KMS-11 (cell line): ENCODE measurements around the gene GYG2.
"Not testable (repeated sequence)": the region's sequence is repeated elsewhere in the genome, so short reads cannot be mapped to it uniquely, and the experiment has no call there.

Source experiments
- H2AFZ ChIP-seq: fragments of 200-600 bp; sonication (generic); 2 replicates; pipeline ENCODE4 v1.6.1; 2016; ENCODE audit warnings: antibody characterized with exemption, mixed run types, low read depth
- H3K27ac ChIP-seq: fragments of 200-600 bp; sonication (generic); 2 replicates; pipeline ENCODE4 v1.6.1; 2016; ENCODE audit warnings: mild to moderate bottlenecking, mixed run types
- H3K27me3 ChIP-seq: fragments of 200-600 bp; sonication (generic); 2 replicates; pipeline ENCODE4 v1.6.1; 2017; ENCODE audit warnings: mild to moderate bottlenecking, low read depth, mixed run types, moderate library complexity; ENCODE audit not compliant: insufficient read depth
- H3K36me3 ChIP-seq: fragments of 200-600 bp; sonication (generic); 2 replicates; pipeline ENCODE4 v1.6.1; 2017; ENCODE audit warnings: mild to moderate bottlenecking, mixed run types; ENCODE audit not compliant: insufficient read depth
- H3K4me1 ChIP-seq: fragments of 200-600 bp; sonication (generic); 2 replicates; pipeline ENCODE4 v1.6.1; 2016; ENCODE audit warnings: mild to moderate bottlenecking, low read depth, mixed run types; ENCODE audit not compliant: poor library complexity, severe bottlenecking
- H3K4me2 ChIP-seq: fragments of 200-600 bp; sonication (generic); 2 replicates; pipeline ENCODE4 v1.7.0; 2016; ENCODE audit warnings: mild to moderate bottlenecking, mixed run types
- H3K4me3 ChIP-seq: fragments of 200-600 bp; sonication (generic); IDR thresholded peaks from 2 replicates; pipeline ENCODE4 v1.6.1; 2017; ENCODE audit warnings: low read depth, low read length, mixed read lengths; ENCODE audit not compliant: insufficient read depth
- H3K79me2 ChIP-seq: fragments of 200-600 bp; sonication (generic); 2 replicates; pipeline ENCODE4 v1.6.1; 2016; ENCODE audit warnings: low read depth, mixed run types; ENCODE audit not compliant: insufficient read depth
- H3K9ac ChIP-seq: fragments of 200-600 bp; sonication (generic); 2 replicates; pipeline ENCODE4 v1.6.1; 2016; ENCODE audit warnings: mild to moderate bottlenecking, mixed run types
- H4K20me1 ChIP-seq: fragments of 200-600 bp; sonication (generic); 2 replicates; pipeline ENCODE4 v1.6.1; 2016; ENCODE audit warnings: mild to moderate bottlenecking, mixed run types; ENCODE audit not compliant: insufficient read depth
- CTCF ChIP-seq: fragments of 200-600 bp; sonication (generic); conservative IDR thresholded peaks from 2 replicates; pipeline ENCODE4 v1.6.1; 2017; ENCODE audit warnings: low read depth, mild to moderate bottlenecking, antibody characterized with exemption, low read length, moderate library complexity, mixed read lengths

The GYG2 gene

GRCh38 chrX:2828344-2828958 lies at the start of gene GYG2:
TSS of gene GYG2 (plus strand) at chrX:2828930. CDS start at chrX:2830189, 1,259 bp downstream.
- Histone ChIP-seq H3K79me2 (no peaks in the 10 kb centered on the region), H3K4me1 (no peaks in the 10 kb centered on the region), H4K20me1 (no peaks in the 10 kb centered on the region), H3K27ac (no peak within 1 kb of the TSS), H3K4me3 (no peak within 1 kb of the TSS), H2AFZ (no peak within 1 kb of the TSS), H3K9ac (no peak within 1 kb of the TSS), H3K4me2 (no peak within 1 kb of the TSS), H3K36me3 (no peaks in the 10 kb centered on the region), H3K27me3 (no peaks in the 10 kb centered on the region)
- no peak for TF ChIP-seq CTCF

- not testable (repeated sequence) for H3K4me3 ChIP-seq, H3K27ac ChIP-seq, H3K4me1 ChIP-seq, H3K79me2 ChIP-seq, H3K36me3 ChIP-seq, H3K4me2 ChIP-seq, H3K9ac ChIP-seq, H4K20me1 ChIP-seq, H2AFZ ChIP-seq, H3K27me3 ChIP-seq
Measured at GRCh38 chrX:2780472-2781225, 48.1 kb upstream of the GYG2 start.

- Histone ChIP-seq H3K79me2 (no peaks in the 10 kb centered on the region), H3K9ac (no peak overlapping the region), H3K27ac (no peak overlapping the region), H3K4me1 (no peaks in the 10 kb centered on the region), H2AFZ (no peak overlapping the region), H3K4me3 (no peak overlapping the region), H3K27me3 (no peaks in the 10 kb centered on the region), H3K36me3 (no peaks in the 10 kb centered on the region), H4K20me1 (no peaks in the 10 kb centered on the region), H3K4me2 (no peak overlapping the region)
- no peak for TF ChIP-seq CTCF
Measured at GRCh38 chrX:2781226-2781571, 47.5 kb upstream of the GYG2 start.

- no peaks in the 10 kb centered on the region for H3K36me3 ChIP-seq
- H2AFZ ChIP-seq: no peak overlapping the region
- H3K4me3 ChIP-seq: no peak overlapping the region
- H3K9ac ChIP-seq: no peak overlapping the region
- H3K27ac ChIP-seq: no peak overlapping the region; the same call in 1 of the 2 replicates
- peak overlapping the region; percentile 36; the same call in 1 of the 2 replicates for H3K4me2 ChIP-seq
- H4K20me1 ChIP-seq: no peaks in the 10 kb centered on the region
- TF ChIP-seq CTCF: no peak
- no peaks in the 10 kb centered on the region for H3K79me2 ChIP-seq
- H3K27me3 ChIP-seq: no peaks in the 10 kb centered on the region
- no peaks in the 10 kb centered on the region for H3K4me1 ChIP-seq
Measured at GRCh38 chrX:2781698-2782097, 47.0 kb upstream of the GYG2 start.

- no peak overlapping the region; the same call in 1 of the 2 replicates for H3K27ac ChIP-seq
- no peaks in the 10 kb centered on the region for H3K36me3 ChIP-seq
- H3K4me1 ChIP-seq: no peaks in the 10 kb centered on the region
- H3K4me2 ChIP-seq: peak overlapping the region; percentile 36; the same call in 1 of the 2 replicates
- no peak for TF ChIP-seq CTCF
- H3K9ac ChIP-seq: no peak overlapping the region
- H2AFZ ChIP-seq: no peak overlapping the region
- no peaks in the 10 kb centered on the region for H3K79me2 ChIP-seq
- no peaks in the 10 kb centered on the region for H3K27me3 ChIP-seq
- H4K20me1 ChIP-seq: no peaks in the 10 kb centered on the region
- H3K4me3 ChIP-seq: no peak overlapping the region
Measured at GRCh38 chrX:2782171-2782570, 46.6 kb upstream of the GYG2 start.
